Activated naive CD8-positive, alpha-beta T cell (primary cell): ENCODE results near the gene RPL18A.

Source experiments
- H3K27ac Mint-ChIP-seq: one replicate; pipeline ENCODE4 v1.8.0; 2021; ENCODE audit warnings: mixed read lengths
- H3K27me3 Mint-ChIP-seq: one replicate; pipeline ENCODE4 v1.8.0; 2021; ENCODE audit warnings: mixed read lengths
- H3K36me3 Mint-ChIP-seq: one replicate; pipeline ENCODE4 v1.8.0; 2021; ENCODE audit warnings: mixed read lengths
- H3K4me1 Mint-ChIP-seq: one replicate; pipeline ENCODE4 v1.8.0; 2021; ENCODE audit warnings: low read depth, mixed read lengths
- H3K4me3 Mint-ChIP-seq: one replicate; pipeline ENCODE4 v1.8.0; 2021; ENCODE audit warnings: mild to moderate bottlenecking, mixed read lengths
- H3K9me3 Mint-ChIP-seq: one replicate; pipeline ENCODE4 v1.8.0; 2021; ENCODE audit warnings: low read depth, mixed read lengths

Gene RPL18A

GRCh38 chr19:17859533-17860330 is at the start of gene RPL18A:
RPL18A (plus strand) TSS chr19:17859910; CDS start chr19:17859957, 47 bp downstream.
- H3K4me1 Mint-ChIP-seq, result peaks cover 26% of the 10 kb centered on the region
- peak within 1 kb of the TSS; percentile 98 for H3K4me3 Mint-ChIP-seq
- H3K9me3 Mint-ChIP-seq, result no peaks in the 10 kb centered on the region
- peak within 1 kb of the TSS; percentile 100 for H3K27ac Mint-ChIP-seq
- no peaks in the 10 kb centered on the region for H3K27me3 Mint-ChIP-seq
- peaks cover 20% of the 10 kb centered on the region for H3K36me3 Mint-ChIP-seq

- Mint-ChIP-seq H3K27ac (no peak overlapping the region), H3K4me1 (peaks cover 11% of the 10 kb centered on the region), H3K4me3 (no peak overlapping the region), H3K9me3 (no peaks in the 10 kb centered on the region), H3K36me3 (no peaks in the 10 kb centered on the region), H3K27me3 (no peaks in the 10 kb centered on the region)
These were observed 48.6 kb upstream of the RPL18A start for GRCh38 chr19:17811103-17811502.

- H3K9me3 Mint-ChIP-seq, result no peaks in the 10 kb centered on the region
- no peak overlapping the region for H3K27ac Mint-ChIP-seq
These were observed 48.0 kb upstream of the RPL18A start for GRCh38 chr19:17811681-17812080.

GRCh38 chr19:17812099-17812498 is 47.6 kb upstream of the RPL18A start:
- H3K4me1 Mint-ChIP-seq, result peaks cover 8% of the 10 kb centered on the region
- peaks cover 2% of the 10 kb centered on the region for H3K36me3 Mint-ChIP-seq
- H3K9me3 Mint-ChIP-seq, result no peaks in the 10 kb centered on the region
- H3K27ac Mint-ChIP-seq, result no peak overlapping the region
- no peaks in the 10 kb centered on the region for H3K27me3 Mint-ChIP-seq
- H3K4me3 Mint-ChIP-seq, result no peak overlapping the region

More at GRCh38 chr19:17811681-17812080, 48.0 kb upstream of the RPL18A start:
- Mint-ChIP-seq H3K36me3 (peaks cover 2% of the 10 kb centered on the region), H3K27me3 (no peaks in the 10 kb centered on the region), H3K4me1 (peaks cover 9% of the 10 kb centered on the region), H3K4me3 (no peak overlapping the region)

GRCh38 chr19:17817668-17818363 is 41.9 kb upstream of the RPL18A start:
- Mint-ChIP-seq H3K27ac (no peak overlapping the region), H3K9me3 (no peaks in the 10 kb centered on the region), H3K4me3 (no peak overlapping the region), H3K4me1 (no peaks in the 10 kb centered on the region), H3K36me3 (peaks cover 2% of the 10 kb centered on the region), H3K27me3 (no peaks in the 10 kb centered on the region)

GRCh38 chr19:17821190-17821589 is 38.5 kb upstream of the RPL18A start, which contains the start of gene INSL3:
INSL3 (minus strand) TSS chr19:17821519; CDS start chr19:17821506, 13 bp downstream.
- no peak within 1 kb of the TSS for H3K4me3 Mint-ChIP-seq
- no peaks in the 10 kb centered on the region for H3K27me3 Mint-ChIP-seq
- H3K9me3 Mint-ChIP-seq, result no peaks in the 10 kb centered on the region
- H3K36me3 Mint-ChIP-seq, result peaks cover 2% of the 10 kb centered on the region
- H3K27ac Mint-ChIP-seq, result no peak within 1 kb of the TSS
- no peaks in the 10 kb centered on the region for H3K4me1 Mint-ChIP-seq

- H3K9me3 Mint-ChIP-seq, result no peaks in the 10 kb centered on the region
- no peak overlapping the region for H3K27ac Mint-ChIP-seq
- H3K27me3 Mint-ChIP-seq, result no peaks in the 10 kb centered on the region
- H3K4me3 Mint-ChIP-seq, result no peak overlapping the region
- H3K36me3 Mint-ChIP-seq, result no peaks in the 10 kb centered on the region
- no peaks in the 10 kb centered on the region for H3K4me1 Mint-ChIP-seq
These were observed 35.4 kb upstream of the RPL18A start for GRCh38 chr19:17824339-17824738.

- Mint-ChIP-seq H3K4me1 (no peaks in the 10 kb centered on the region), H3K4me3 (no peak overlapping the region), H3K27me3 (no peaks in the 10 kb centered on the region), H3K9me3 (no peaks in the 10 kb centered on the region), H3K27ac (no peak overlapping the region), H3K36me3 (peaks cover under 1% of the 10 kb centered on the region)
These were observed 33.1 kb upstream of the RPL18A start for GRCh38 chr19:17826508-17827056.

- no peaks in the 10 kb centered on the region for H3K27me3 Mint-ChIP-seq
- H3K27ac Mint-ChIP-seq, result no peak overlapping the region
- no peak overlapping the region for H3K4me3 Mint-ChIP-seq
- H3K9me3 Mint-ChIP-seq, result no peaks in the 10 kb centered on the region
- no peaks in the 10 kb centered on the region for H3K4me1 Mint-ChIP-seq
- peaks cover 4% of the 10 kb centered on the region for H3K36me3 Mint-ChIP-seq
These were observed 29.7 kb upstream of the RPL18A start for GRCh38 chr19:17829855-17830566.

- H3K4me1 Mint-ChIP-seq, result peaks cover 5% of the 10 kb centered on the region
- H3K27ac Mint-ChIP-seq, result no peak overlapping the region
- no peak overlapping the region for H3K4me3 Mint-ChIP-seq
- H3K9me3 Mint-ChIP-seq, result no peaks in the 10 kb centered on the region
- peaks cover 9% of the 10 kb centered on the region for H3K36me3 Mint-ChIP-seq
- no peaks in the 10 kb centered on the region for H3K27me3 Mint-ChIP-seq
These were observed 28.9 kb upstream of the RPL18A start for GRCh38 chr19:17830567-17831418.

GRCh38 chr19:17831419-17831888 is 28.3 kb upstream of the RPL18A start:
- H3K27ac Mint-ChIP-seq, result no peak overlapping the region
- H3K4me3 Mint-ChIP-seq, result no peak overlapping the region
- no peaks in the 10 kb centered on the region for H3K9me3 Mint-ChIP-seq
- peaks cover 9% of the 10 kb centered on the region for H3K4me1 Mint-ChIP-seq
- no peaks in the 10 kb centered on the region for H3K27me3 Mint-ChIP-seq
- peaks cover 9% of the 10 kb centered on the region for H3K36me3 Mint-ChIP-seq

GRCh38 chr19:17832443-17833208 is 27.1 kb upstream of the RPL18A start:
- Mint-ChIP-seq H3K9me3 (no peaks in the 10 kb centered on the region), H3K4me1 (peaks cover 12% of the 10 kb centered on the region), H3K4me3 (no peak overlapping the region), H3K27ac (no peak overlapping the region), H3K36me3 (peaks cover 9% of the 10 kb centered on the region), H3K27me3 (no peaks in the 10 kb centered on the region)

GRCh38 chr19:17834350-17835181 is 25.1 kb upstream of the RPL18A start:
- Mint-ChIP-seq H3K9me3 (no peaks in the 10 kb centered on the region), H3K27ac (peak overlapping the region; percentile 72), H3K36me3 (peaks cover 12% of the 10 kb centered on the region), H3K4me3 (no peak overlapping the region), H3K4me1 (peaks cover 14% of the 10 kb centered on the region), H3K27me3 (no peaks in the 10 kb centered on the region)
